HepG2 (cell line): ENCODE data around the gene DDRGK1. TPM values are rescaled to one million over a fixed set of nuclear protein-coding genes. Genes with fewer than 3 reads are reported as not detected.

ENCODE experiments used
- AHR ChIP-seq: IDR thresholded peaks from 2 replicates; pipeline ENCODE4 v1.6.1; 2018; ENCODE audit warnings: missing genetic modification reagents, missing compliant biosample characterization
- CBFB ChIP-seq: sonication (generic); formaldehyde crosslinking; IDR thresholded peaks from 2 replicates; pipeline ENCODE4 v1.4.0; 2020; ENCODE audit warnings: missing genetic modification reagents
- CBX1 ChIP-seq: IDR thresholded peaks from one replicate; pipeline ENCODE4 v1.6.1; 2016; ENCODE audit warnings: antibody characterized with exemption, low read depth
- DMAP1 ChIP-seq: IDR thresholded peaks from 2 replicates; pipeline ENCODE4 v1.6.1; 2016
- GABPA ChIP-seq, 2 experiments: IDR thresholded peaks; 2 replicates each; pipeline ENCODE4 v1.6.1; 2011 to 2016; ENCODE audit warnings: low read depth in 2 of 2, low read length in 1 of 2, missing biosample characterization in 1 of 2, missing genetic modification characterization in 1 of 2
- JUNB ChIP-seq: sonication (generic); formaldehyde crosslinking; IDR thresholded peaks from 2 replicates; pipeline ENCODE4 v1.8.0; 2022; ENCODE audit warnings: missing genetic modification reagents, mild to moderate bottlenecking, borderline replicate concordance
- KAT2B ChIP-seq: fragments of 150-350 bp; IDR thresholded peaks from 2 replicates; pipeline ENCODE4 v1.6.1; 2014; ENCODE audit warnings: low read depth, low read length, borderline replicate concordance
- KDM4B ChIP-seq: sonication (generic); formaldehyde crosslinking; IDR thresholded peaks from 2 replicates; pipeline ENCODE4 v1.4.0; 2020; ENCODE audit warnings: missing genetic modification reagents
- MYC ChIP-seq: sonication (generic); formaldehyde crosslinking; IDR thresholded peaks from 2 replicates; pipeline ENCODE4 v1.9.0; 2021; ENCODE audit warnings: missing genetic modification reagents, borderline replicate concordance
- NKX3-1 ChIP-seq: sonication (generic); formaldehyde crosslinking; IDR thresholded peaks from 2 replicates; pipeline ENCODE4 v1.5.0; 2020; ENCODE audit warnings: missing genetic modification reagents
- PAWR ChIP-seq: sonication (generic); formaldehyde crosslinking; IDR thresholded peaks from 2 replicates; pipeline ENCODE4 v1.4.0; 2020; ENCODE audit warnings: missing genetic modification reagents, mild to moderate bottlenecking, borderline replicate concordance
- PCBP2 ChIP-seq: fragments of 200-400 bp; formaldehyde crosslinking; optimal IDR thresholded peaks from 2 replicates; pipeline ENCODE3; 2018; ENCODE audit warnings: low read length, low read depth; ENCODE audit not compliant: poor library complexity, severe bottlenecking
- POGK ChIP-seq: sonication (generic); formaldehyde crosslinking; conservative IDR thresholded peaks from 2 replicates; pipeline ENCODE4 v1.8.0; 2022; ENCODE audit warnings: mild to moderate bottlenecking, moderate library complexity, missing genetic modification reagents
- SNAI1 ChIP-seq: sonication (generic); formaldehyde crosslinking; IDR thresholded peaks from 2 replicates; pipeline ENCODE4 v1.5.0; 2020; ENCODE audit warnings: mild to moderate bottlenecking, missing genetic modification reagents, borderline replicate concordance
- WIZ ChIP-seq: sonication (generic); formaldehyde crosslinking; IDR thresholded peaks from 2 replicates; pipeline ENCODE4 v1.5.1; 2020; ENCODE audit warnings: mild to moderate bottlenecking, missing genetic modification reagents
- ZNF121 ChIP-seq: sonication (generic); formaldehyde crosslinking; IDR thresholded peaks from 2 replicates; pipeline ENCODE4 v1.5.0; 2020; ENCODE audit warnings: mild to moderate bottlenecking, missing genetic modification reagents
- ZNF362 ChIP-seq: sonication (generic); formaldehyde crosslinking; IDR thresholded peaks from 2 replicates; pipeline ENCODE4 v1.4.0; 2020; ENCODE audit warnings: missing genetic modification reagents, mild to moderate bottlenecking, borderline replicate concordance
- ZNF597 ChIP-seq: sonication (generic); formaldehyde crosslinking; IDR thresholded peaks from 2 replicates; pipeline ENCODE4 v1.5.0; 2020; ENCODE audit warnings: missing genetic modification reagents
- ZNF615 ChIP-seq: sonication (generic); formaldehyde crosslinking; IDR thresholded peaks from 2 replicates; pipeline ENCODE4 v1.5.0; 2020; ENCODE audit warnings: mild to moderate bottlenecking, missing genetic modification reagents, borderline replicate concordance
- ZNF619 ChIP-seq: sonication (generic); formaldehyde crosslinking; IDR thresholded peaks from 2 replicates; pipeline ENCODE4 v1.4.0; 2020; ENCODE audit warnings: mild to moderate bottlenecking, missing genetic modification reagents
- ZNF83 ChIP-seq: sonication (generic); formaldehyde crosslinking; IDR thresholded peaks from 2 replicates; pipeline ENCODE4 v1.4.0; 2020; ENCODE audit warnings: missing genetic modification reagents, mild to moderate bottlenecking, borderline replicate concordance
- polyA plus RNA-seq, 8 experiments: library from polyadenylated mRNA; depleted of rRNA in 3 of 8; stranded (reverse) in 7 of 8; unstranded in 1 of 8; fragments of >200 nt; fragmentation: Illumina TruSeq in 4 of 8; extraction: Trizol in 4 of 8; gene quantifications; 2 replicates each; pipeline versions ENCODE4 v1.2.1 to v1.2.3, GENCODE V29; 2011 to 2016; ENCODE audit warnings: low read depth in 4 of 8, missing spikeins in 1 of 8, mixed read lengths in 1 of 8; ENCODE audit not compliant: insufficient read depth in 1 of 8
- total RNA-seq, 5 experiments: library from RNA; depleted of rRNA; stranded (reverse); fragments of >200 nt; fragmentation: Illumina TruSeq; extraction: Trizol; gene quantifications; 2 replicates each; pipeline ENCODE4 v1.2.3, GENCODE V29; 2016; ENCODE audit warnings: low read depth in 1 of 5
- TF ChIP-seq, protein P1 (sequence below): sonication (generic); formaldehyde crosslinking; IDR thresholded peaks from 2 replicates; pipeline ENCODE4 v1.5.0; 2020; ENCODE audit warnings: missing genetic modification reagents, mild to moderate bottlenecking, borderline replicate concordance
- TF ChIP-seq, protein P2 (sequence below): sonication (generic); formaldehyde crosslinking; IDR thresholded peaks from 2 replicates; pipeline ENCODE4 v1.8.1; 2023; ENCODE audit warnings: mild to moderate bottlenecking, missing genetic modification reagents

The DDRGK1 gene
- total and polyA plus RNA-seq, 2 of the 13 experiments (the other 11 are each of a cell fraction or from before 2014, with no cell fraction given): 96.7 to 149 TPM

DNA sequence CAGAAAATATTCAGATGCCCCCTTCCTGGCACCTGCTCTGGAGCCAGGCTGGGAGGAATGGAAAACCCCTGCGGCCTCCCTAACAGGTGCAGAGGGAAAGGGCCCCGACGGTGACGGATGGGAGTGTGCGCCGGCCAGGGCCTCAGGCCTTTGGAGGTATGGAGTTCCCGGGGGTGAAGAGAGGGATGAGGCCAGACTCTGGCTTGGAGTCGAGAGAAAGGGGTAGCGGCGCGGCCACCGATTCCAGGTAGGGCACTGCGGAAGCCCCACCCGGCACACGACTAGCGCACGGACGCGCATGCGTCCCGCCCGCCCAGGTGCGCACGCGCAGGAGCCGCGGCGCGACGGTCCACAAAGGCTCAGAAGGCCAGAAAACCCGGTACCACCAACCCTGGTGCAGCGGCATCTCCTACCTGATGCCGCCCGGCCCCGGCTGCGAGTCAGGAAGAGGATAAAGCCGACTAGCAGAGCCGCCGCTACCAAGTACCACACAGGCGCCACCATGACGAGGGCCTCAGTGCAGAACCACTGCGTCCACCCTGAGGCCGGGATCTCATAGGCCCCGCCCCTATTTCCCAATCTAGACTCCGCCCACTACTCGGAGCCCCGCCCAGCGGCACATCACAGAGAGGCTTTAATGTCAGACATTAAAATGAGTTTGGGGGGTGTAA, at the start of gene DDRGK1 (continued):
- TF ChIP-seq PCBP2 (no peak), CBX1 (peak; percentile 79), NKX3-1 (peak; percentile 96), JUNB (CRISPR knock-in tag) (no peak), GABPA (IDR thresholded peaks at IDR 0.05; ENCODE audit: low read depth, low read length) (no peak), GABPA (CRISPR knock-in tag; IDR thresholded peaks at IDR 0.05; ENCODE audit: low read depth) (peak; percentile 53; the same call in 1 of the 2 replicates), ZNF615 (CRISPR knock-in tag) (no peak; the same call in 1 of the 2 replicates), ZNF83 (peak; percentile 82; the same call in 1 of the 2 replicates), KAT2B (no peak), MYC (CRISPR knock-in tag) (peak; percentile 87; the same call in 1 of the 2 replicates), ZNF597 (CRISPR knock-in tag) (no peak), ZNF619 (peak; percentile 27; the same call in 1 of the 2 replicates), CBFB (CRISPR knock-in tag) (no peak; the same call in 1 of the 2 replicates), ZNF121 (CRISPR knock-in tag) (peak; percentile 52; the same call in 1 of the 2 replicates), ZNF362 (CRISPR knock-in tag) (peak; percentile 77; the same call in 1 of the 2 replicates), WIZ (CRISPR knock-in tag) (no peak; the same call in 1 of the 2 replicates), AHR (CRISPR knock-in tag) (peak; percentile 89; the same call in 1 of the 2 replicates), POGK (CRISPR knock-in tag) (peak; percentile 94), PAWR (CRISPR knock-in tag) (0 out of 2 replicates have a peak, but pooled peaks have one; percentile 72), DMAP1 (CRISPR knock-in tag) (peak; percentile 93), KDM4B (CRISPR knock-in tag) (no peak; the same call in 1 of the 2 replicates), SNAI1 (CRISPR knock-in tag) (no peak; the same call in none of the 2 replicates)
- TF ChIP-seq, protein P1, sequence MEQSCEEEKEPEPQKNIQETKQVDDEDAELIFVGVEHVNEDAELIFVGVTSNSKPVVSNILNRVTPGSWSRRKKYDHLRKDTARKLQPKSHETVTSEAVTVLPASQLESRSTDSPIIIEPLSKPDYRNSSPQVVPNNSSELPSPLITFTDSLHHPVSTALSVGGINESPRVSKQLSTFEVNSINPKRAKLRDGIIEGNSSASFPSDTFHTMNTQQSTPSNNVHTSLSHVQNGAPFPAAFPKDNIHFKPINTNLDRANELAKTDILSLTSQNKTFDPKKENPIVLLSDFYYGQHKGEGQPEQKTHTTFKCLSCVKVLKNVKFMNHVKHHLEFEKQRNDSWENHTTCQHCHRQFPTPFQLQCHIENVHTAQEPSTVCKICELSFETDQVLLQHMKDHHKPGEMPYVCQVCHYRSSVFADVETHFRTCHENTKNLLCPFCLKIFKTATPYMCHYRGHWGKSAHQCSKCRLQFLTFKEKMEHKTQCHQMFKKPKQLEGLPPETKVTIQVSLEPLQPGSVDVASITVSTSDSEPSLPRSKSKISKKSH (CRISPR knock-in tag): 0 out of 2 replicates have a peak, but pooled peaks have one; percentile 70
- TF ChIP-seq, protein P2, sequence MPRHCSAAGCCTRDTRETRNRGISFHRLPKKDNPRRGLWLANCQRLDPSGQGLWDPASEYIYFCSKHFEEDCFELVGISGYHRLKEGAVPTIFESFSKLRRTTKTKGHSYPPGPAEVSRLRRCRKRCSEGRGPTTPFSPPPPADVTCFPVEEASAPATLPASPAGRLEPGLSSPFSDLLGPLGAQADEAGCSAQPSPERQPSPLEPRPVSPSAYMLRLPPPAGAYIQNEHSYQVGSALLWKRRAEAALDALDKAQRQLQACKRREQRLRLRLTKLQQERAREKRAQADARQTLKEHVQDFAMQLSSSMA (CRISPR knock-in tag): 0 out of 2 replicates have a peak, but pooled peaks have one; percentile 6
